OCI-LY7 (cell line): ENCODE measurements around the gene ARPC2. TPM values are rescaled to one million over a fixed set of nuclear protein-coding genes. Genes with fewer than 3 reads are reported as not detected.

Experiments
- BruUV-seq: library from RNA; stranded (reverse); fragments of 400-500 nt; replicated peaks from 2 replicates; lab custom pipeline; 2021; lab: Mats Ljungman, UMichigan
- CTCF ChIA-PET: fragments of 300-600 bp; sonication (Branson Sonifier 250); formaldehyde crosslinking; loops from one replicate; lab custom pipeline; 2022; ENCODE audit warnings: antibody characterized with exemption; ENCODE audit not compliant: unreplicated experiment; lab: Charles Lee
- POLR2A ChIA-PET: fragments of 300-600 bp; sonication (Branson Sonifier 250); formaldehyde crosslinking; loops from one replicate; lab custom pipeline; 2022; ENCODE audit warnings: antibody characterized with exemption; lab: Charles Lee
- DNase-seq: peaks from one replicate; pipeline ENCODE4 v3.0.0-alpha.2; 2015; ENCODE audit warnings: low spot score
- H2AFZ ChIP-seq: fragments of 200-600 bp; sonication (generic), shearing (Covaris generic); 2 replicates; pipeline ENCODE4 v1.6.1; 2014; ENCODE audit warnings: mild to moderate bottlenecking, antibody characterized with exemption, low read length, moderate library complexity
- H3K27ac ChIP-seq: fragments of 200-600 bp; sonication (generic); 2 replicates; pipeline ENCODE4 v1.5.1; 2014; ENCODE audit warnings: mixed run types, low read depth, mild to moderate bottlenecking, moderate library complexity, low read length, inconsistent platforms; ENCODE audit not compliant: poor library complexity, severe bottlenecking
- H3K36me3 ChIP-seq: fragments of 200-600 bp; sonication (generic); 2 replicates; pipeline ENCODE4 v1.6.1; 2014; ENCODE audit warnings: mild to moderate bottlenecking, antibody characterized with exemption, low read length, moderate library complexity, mixed read lengths; ENCODE audit not compliant: insufficient read depth
- H3K4me1 ChIP-seq: fragments of 200-600 bp; sonication (generic); 2 replicates; pipeline ENCODE4 v1.5.1; 2014; ENCODE audit warnings: mild to moderate bottlenecking, low read length; ENCODE audit not compliant: insufficient read depth, poor library complexity, severe bottlenecking
- H3K4me2 ChIP-seq: fragments of 200-600 bp; sonication (generic); 2 replicates; pipeline ENCODE4 v1.6.1; 2014; ENCODE audit warnings: mild to moderate bottlenecking, low read length
- H3K4me3 ChIP-seq: fragments of 200-600 bp; sonication (generic); 2 replicates; pipeline ENCODE4 v1.5.1; 2014; ENCODE audit warnings: mild to moderate bottlenecking, low read depth, low read length; ENCODE audit not compliant: poor library complexity, severe bottlenecking
- H3K79me2 ChIP-seq: fragments of 200-600 bp; sonication (generic); 2 replicates; pipeline ENCODE4 v1.6.1; 2016; ENCODE audit warnings: low read depth, mild to moderate bottlenecking, low read length, moderate library complexity, mixed read lengths; ENCODE audit not compliant: insufficient read depth
- H3K9me2 ChIP-seq: fragments of 200-600 bp; sonication (generic); 2 replicates; pipeline ENCODE4 v1.6.1; 2016; ENCODE audit warnings: mild to moderate bottlenecking, low read length, mixed read lengths; ENCODE audit not compliant: insufficient read depth
- H3K9me3 ChIP-seq: fragments of 200-600 bp; sonication (generic); 2 replicates; pipeline ENCODE4 v1.6.1; 2014; ENCODE audit warnings: mild to moderate bottlenecking, mixed run types, low read length, mixed read lengths
- H4K20me1 ChIP-seq: fragments of 200-600 bp; sonication (generic); 2 replicates; pipeline ENCODE4 v1.6.1; 2014; ENCODE audit warnings: mild to moderate bottlenecking, antibody characterized with exemption, low read length, moderate library complexity, mixed read lengths; ENCODE audit not compliant: insufficient read depth
- CTCF ChIP-seq: fragments of 200-600 bp; sonication (generic); conservative IDR thresholded peaks from 2 replicates; pipeline ENCODE4 v1.5.1; 2014; ENCODE audit warnings: mild to moderate bottlenecking, antibody characterized with exemption, low read length, moderate library complexity, mixed read lengths
- EZH2phosphoT487 ChIP-seq: fragments of 200-600 bp; sonication (generic); IDR thresholded peaks from 2 replicates; pipeline ENCODE4 v1.6.1; 2018; ENCODE audit warnings: low read depth, borderline replicate concordance, mild to moderate bottlenecking, mixed run types, antibody characterized with exemption, low read length, moderate library complexity, mixed read lengths
- intact Hi-C: fragments of 100-400 bp; cut with micrococcal nuclease; formaldehyde crosslinking; loops from one replicate; pipeline ENCODE4 v1.10.0; 2022; ENCODE audit not compliant: unreplicated experiment
- total RNA-seq, 2 experiments: library from RNA; depleted of rRNA in 1 of 2; stranded (reverse); fragments of >200 nt in 1 of 2; shearing (Covaris generic) in 1 of 2; gene quantifications; 2 replicates each; pipeline ENCODE4 v1.2.3, GENCODE V29; 2014 to 2022

The ARPC2 gene
- total RNA-seq, 2 experiments from 2014 or later, result 264 to 545 TPM

GRCh38 chr2:218216336-218216673 lies 684 bp upstream of the ARPC2 start:
- TSS peak; percentile 78 for BruUV-seq
- Histone ChIP-seq H3K27ac (peak overlapping the region; percentile 36), H4K20me1 (peaks cover 15% of the 10 kb centered on the region; the same call in 1 of the 2 replicates), H2AFZ (peak overlapping the region; percentile 90), H3K4me1 (peaks cover 27% of the 10 kb centered on the region), H3K36me3 (peaks cover 27% of the 10 kb centered on the region), H3K4me3 (peak overlapping the region; percentile 90), H3K79me2 (peaks cover 46% of the 10 kb centered on the region), H3K9me2 (no peaks in the 10 kb centered on the region), H3K4me2 (peak overlapping the region; percentile 76), H3K9me3 (no peaks in the 10 kb centered on the region)
- POLR2A ChIA-PET, result interaction anchor here (0.6 to 8.8 kb wide), 5 partner anchors 12 to 1456 kb away, joined by 3 to 143 read pairs (median 5); partner anchors contain the start of genes AAMP and PNKD
- no peak for TF ChIP-seq CTCF
- no peak for TF ChIP-seq EZH2phosphoT487
- intact Hi-C loops, result loop anchor here (5.0 kb wide), 1 partner anchor 351 kb away; the partner anchor contains the start of genes CNOT9 and USP37
- DNase-seq, result no peak
- CTCF ChIA-PET, result interaction anchor here (1.4 kb wide), 1 partner anchor 40 kb away, joined by 5 read pairs; no protein-coding TSS in a partner anchor

GRCh38 chr2:218217360-218218267 lies 625 bp downstream of the ARPC2 start:
- ChIA-PET CTCF (no interaction called here), POLR2A (interaction anchor here (1.3 to 8.8 kb wide), 5 partner anchors 11 to 53 kb away, joined by 4 to 143 read pairs (median 5); partner anchors contain the start of genes AAMP and PNKD)
- Histone ChIP-seq H3K79me2 (peaks cover 59% of the 10 kb centered on the region), H3K4me2 (peak overlapping the region; percentile 91), H3K4me3 (peak overlapping the region; percentile 90), H4K20me1 (peaks cover 28% of the 10 kb centered on the region), H3K9me3 (no peaks in the 10 kb centered on the region), H3K4me1 (peaks cover 40% of the 10 kb centered on the region), H3K27ac (peak overlapping the region; percentile 92), H3K9me2 (no peaks in the 10 kb centered on the region), H3K36me3 (peaks cover 40% of the 10 kb centered on the region), H2AFZ (no peak overlapping the region)
- intact Hi-C loops, result loop anchor here (2.0 to 5.0 kb wide), 5 partner anchors 39 to 350 kb away; partner anchors contain the start of genes AAMP, CNOT9, CTDSP1 and PNKD
- no peak for TF ChIP-seq CTCF
- no peak for TF ChIP-seq EZH2phosphoT487
- no TSS peak for BruUV-seq
- peak; percentile 68 for DNase-seq
